ENCODE results near the gene LRP8.

- no peak for TF ChIP-seq TAF1 (IDR thresholded peaks at IDR 0.05; ENCODE audit: borderline replicate concordance, low read depth, low read length)
- no peak for TF ChIP-seq SIN3A (IDR thresholded peaks at IDR 0.05; ENCODE audit: borderline replicate concordance, low read depth, low read length)
- TF ChIP-seq, protein P1, sequence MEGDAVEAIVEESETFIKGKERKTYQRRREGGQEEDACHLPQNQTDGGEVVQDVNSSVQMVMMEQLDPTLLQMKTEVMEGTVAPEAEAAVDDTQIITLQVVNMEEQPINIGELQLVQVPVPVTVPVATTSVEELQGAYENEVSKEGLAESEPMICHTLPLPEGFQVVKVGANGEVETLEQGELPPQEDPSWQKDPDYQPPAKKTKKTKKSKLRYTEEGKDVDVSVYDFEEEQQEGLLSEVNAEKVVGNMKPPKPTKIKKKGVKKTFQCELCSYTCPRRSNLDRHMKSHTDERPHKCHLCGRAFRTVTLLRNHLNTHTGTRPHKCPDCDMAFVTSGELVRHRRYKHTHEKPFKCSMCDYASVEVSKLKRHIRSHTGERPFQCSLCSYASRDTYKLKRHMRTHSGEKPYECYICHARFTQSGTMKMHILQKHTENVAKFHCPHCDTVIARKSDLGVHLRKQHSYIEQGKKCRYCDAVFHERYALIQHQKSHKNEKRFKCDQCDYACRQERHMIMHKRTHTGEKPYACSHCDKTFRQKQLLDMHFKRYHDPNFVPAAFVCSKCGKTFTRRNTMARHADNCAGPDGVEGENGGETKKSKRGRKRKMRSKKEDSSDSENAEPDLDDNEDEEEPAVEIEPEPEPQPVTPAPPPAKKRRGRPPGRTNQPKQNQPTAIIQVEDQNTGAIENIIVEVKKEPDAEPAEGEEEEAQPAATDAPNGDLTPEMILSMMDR (IDR thresholded peaks at IDR 0.05), result no peak
These were observed 11.5 kb downstream of the LRP8 start for GRCh38 chr1:53316424-53316765.

All from SK-N-SH (cell line).